Choroid plexus epithelial cell (primary cell): ENCODE data around the gene DYNLT1.
A peak's percentile ranks its signal among the peaks of the same experiment; 100 is the strongest.
"Not testable (repeated sequence)": the region's sequence is repeated elsewhere in the genome, so short reads cannot be mapped to it uniquely, and the experiment has no call there.

ENCODE experiments used
- DNase-seq: peaks from one replicate; pipeline ENCODE4 v3.0.0-alpha.2; 2010; ENCODE audit warnings: low read depth
- H3K4me3 ChIP-seq: 2 replicates; pipeline ENCODE4 v1.5.1; 2011; ENCODE audit warnings: low read depth, mild to moderate bottlenecking, control low read depth, low read length, moderate library complexity
- CTCF ChIP-seq: conservative IDR thresholded peaks from 2 replicates; pipeline ENCODE4 v1.5.1; 2011; ENCODE audit warnings: low read depth, mild to moderate bottlenecking, control low read depth, inconsistent platforms, low read length, moderate library complexity

Gene DYNLT1

GRCh38 chr6:158662954-158663624, 18.5 kb upstream of the DYNLT1 start:
- peak; percentile 75 for DNase-seq
- no peak for TF ChIP-seq CTCF
- peak overlapping the region; percentile 23 for H3K4me3 ChIP-seq

GRCh38 chr6:158662607-158662953, 18.0 kb upstream of the DYNLT1 start:
- no peak overlapping the region for H3K4me3 ChIP-seq
- no peak for DNase-seq
- no peak for TF ChIP-seq CTCF

GRCh38 chr6:158661156-158661685, 16.7 kb upstream of the DYNLT1 start:
- TF ChIP-seq CTCF, result no peak
- DNase-seq, result no peak

GRCh38 chr6:158660333-158660754, 15.8 kb upstream of the DYNLT1 start:
- no peak overlapping the region for H3K4me3 ChIP-seq
- DNase-seq, result peak; percentile 51
- peak; percentile 80 for TF ChIP-seq CTCF

More at GRCh38 chr6:158661156-158661685, 16.7 kb upstream of the DYNLT1 start:
- no peak overlapping the region for H3K4me3 ChIP-seq

- not testable (repeated sequence) for DNase-seq, H3K4me3 ChIP-seq
Measured at GRCh38 chr6:158656986-158657385, 12.4 kb upstream of the DYNLT1 start.

GRCh38 chr6:158655569-158656450, 11.3 kb upstream of the DYNLT1 start:
- no peak for TF ChIP-seq CTCF
- no peak for DNase-seq
- H3K4me3 ChIP-seq, result no peak overlapping the region

GRCh38 chr6:158654960-158655489, 10.5 kb upstream of the DYNLT1 start:
- H3K4me3 ChIP-seq, result no peak overlapping the region
- peak; percentile 18 for TF ChIP-seq CTCF
- DNase-seq, result peak; percentile 72
